ENCODE results near the gene MRC2.
"Not testable (repeated sequence)": the region's sequence is repeated elsewhere in the genome, so short reads cannot be mapped to it uniquely, and the experiment has no call there.

Gene MRC2

DNA sequence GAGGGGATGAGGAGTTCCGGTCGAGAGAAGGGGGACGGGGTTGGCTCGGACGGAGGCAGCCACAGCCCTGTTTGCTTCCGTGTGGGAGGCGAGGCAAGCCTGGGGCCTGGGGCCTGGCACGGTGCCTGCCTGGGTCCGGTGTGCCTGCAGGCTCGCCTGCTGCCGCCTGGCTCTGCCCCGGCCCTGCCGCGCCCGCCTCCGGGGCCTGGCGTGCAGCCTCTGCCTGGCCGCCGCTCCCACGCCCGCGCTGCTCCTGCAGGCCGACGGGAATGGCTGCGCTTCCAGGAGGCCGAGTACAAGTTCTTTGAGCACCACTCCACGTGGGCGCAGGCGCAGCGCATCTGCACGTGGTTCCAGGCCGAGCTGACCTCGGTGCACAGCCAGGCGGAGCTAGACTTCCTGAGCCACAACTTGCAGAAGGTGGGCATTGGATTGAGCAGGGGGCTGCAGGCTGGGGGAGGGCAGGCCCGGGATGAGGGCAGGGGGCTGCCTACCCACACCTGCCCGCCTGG, 53.1 kb downstream of the MRC2 start:
- no peak for DNase-seq

DNA sequence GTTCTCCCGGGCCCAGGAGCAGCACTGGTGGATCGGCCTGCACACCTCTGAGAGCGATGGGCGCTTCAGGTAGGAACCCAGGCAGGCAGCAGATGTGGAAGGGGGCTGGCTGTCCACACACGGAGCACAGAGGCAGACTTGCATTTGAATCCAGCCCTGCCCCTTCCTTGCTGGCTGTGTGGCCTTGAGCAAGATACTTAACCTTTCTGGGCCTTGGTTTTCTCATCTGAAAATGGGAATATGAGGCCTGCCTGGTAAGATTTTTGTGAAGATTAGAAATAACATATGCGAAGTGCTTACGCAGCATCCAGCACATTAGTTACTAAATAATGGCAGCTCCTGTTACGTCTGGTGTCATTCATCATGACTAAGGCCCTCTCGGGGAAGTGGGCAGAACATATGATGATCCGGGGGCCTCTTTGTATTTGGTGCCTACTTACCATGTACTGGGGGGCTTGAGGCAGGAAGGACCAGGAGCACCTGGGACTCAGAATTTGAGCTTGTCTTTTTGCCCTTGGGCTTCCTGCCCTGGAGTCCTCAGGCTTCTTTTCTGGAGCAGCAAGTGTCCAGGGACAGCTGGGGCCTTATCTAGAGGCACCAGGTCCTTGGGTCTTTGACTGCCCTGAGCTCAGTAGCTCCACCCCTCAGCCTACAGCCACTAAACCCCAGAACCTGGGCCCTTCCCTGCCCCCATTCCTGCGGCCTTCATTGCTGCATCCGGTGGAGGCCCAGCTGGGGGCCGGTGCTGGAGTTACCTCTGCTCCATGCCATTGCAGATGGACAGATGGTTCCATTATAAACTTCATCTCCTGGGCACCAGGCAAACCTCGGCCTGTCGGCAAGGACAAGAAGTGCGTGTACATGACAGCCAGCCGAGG, 53.8 kb downstream of the MRC2 start:
- DNase-seq = no peak

DNA sequence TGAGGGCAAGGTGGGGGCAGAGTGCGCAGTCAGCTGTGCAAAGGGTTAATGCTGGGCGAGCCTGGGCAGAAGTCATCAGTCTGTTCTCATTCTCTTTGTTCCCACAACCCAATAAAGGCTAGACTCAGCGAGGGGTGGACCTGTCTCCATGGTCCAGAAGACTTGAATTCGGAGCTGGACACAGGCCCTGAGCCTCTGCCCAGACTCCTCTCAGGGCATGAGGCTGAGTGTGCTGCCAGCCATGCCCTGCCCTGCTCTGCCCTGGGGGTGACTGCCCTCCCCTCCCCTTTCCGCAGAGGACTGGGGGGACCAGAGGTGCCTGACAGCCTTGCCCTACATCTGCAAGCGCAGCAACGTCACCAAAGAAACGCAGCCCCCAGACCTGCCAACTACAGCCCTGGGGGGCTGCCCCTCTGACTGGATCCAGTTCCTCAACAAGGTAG, 54.5 kb downstream of the MRC2 start:
- DNase-seq = no peak

DNA sequence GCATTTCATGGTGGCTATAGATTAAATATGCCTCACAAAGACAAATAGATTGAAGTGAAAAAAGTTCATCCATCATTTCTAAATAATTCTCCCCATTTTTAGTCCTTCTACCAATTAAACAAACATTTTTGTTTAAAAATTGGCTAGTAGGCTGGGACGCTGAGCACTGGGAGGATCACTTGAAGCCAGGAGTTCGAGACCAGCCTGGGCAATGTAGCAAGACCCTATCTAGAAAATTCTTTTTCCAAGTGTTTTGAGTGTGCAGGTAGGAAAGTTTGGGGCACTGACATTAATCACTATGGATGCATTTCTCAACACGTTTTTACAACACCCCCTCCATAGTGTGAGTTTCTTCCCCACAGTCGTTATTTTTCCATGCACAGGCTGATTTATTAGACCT, 56.7 kb downstream of the MRC2 start:
- DNase-seq = no peak

DNA sequence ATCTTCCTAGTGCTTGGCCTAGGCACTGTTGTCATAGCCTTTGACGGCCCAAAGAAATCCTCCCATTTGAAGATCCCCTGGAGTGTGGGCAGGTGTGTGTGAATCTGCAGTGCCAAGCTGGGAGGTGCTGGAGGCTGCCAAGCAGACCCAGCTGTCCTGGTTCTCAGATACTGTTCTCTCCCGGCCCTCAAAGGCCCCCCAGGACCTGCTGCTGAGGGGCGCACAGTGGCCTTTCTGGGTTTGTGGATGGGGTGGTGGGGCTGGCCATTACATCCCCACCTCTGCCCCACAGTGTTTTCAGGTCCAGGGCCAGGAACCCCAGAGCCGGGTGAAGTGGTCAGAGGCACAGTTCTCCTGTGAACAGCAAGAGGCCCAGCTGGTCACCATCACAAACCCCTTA, 60.5 kb downstream of the MRC2 start:
- no peak for DNase-seq

DNA sequence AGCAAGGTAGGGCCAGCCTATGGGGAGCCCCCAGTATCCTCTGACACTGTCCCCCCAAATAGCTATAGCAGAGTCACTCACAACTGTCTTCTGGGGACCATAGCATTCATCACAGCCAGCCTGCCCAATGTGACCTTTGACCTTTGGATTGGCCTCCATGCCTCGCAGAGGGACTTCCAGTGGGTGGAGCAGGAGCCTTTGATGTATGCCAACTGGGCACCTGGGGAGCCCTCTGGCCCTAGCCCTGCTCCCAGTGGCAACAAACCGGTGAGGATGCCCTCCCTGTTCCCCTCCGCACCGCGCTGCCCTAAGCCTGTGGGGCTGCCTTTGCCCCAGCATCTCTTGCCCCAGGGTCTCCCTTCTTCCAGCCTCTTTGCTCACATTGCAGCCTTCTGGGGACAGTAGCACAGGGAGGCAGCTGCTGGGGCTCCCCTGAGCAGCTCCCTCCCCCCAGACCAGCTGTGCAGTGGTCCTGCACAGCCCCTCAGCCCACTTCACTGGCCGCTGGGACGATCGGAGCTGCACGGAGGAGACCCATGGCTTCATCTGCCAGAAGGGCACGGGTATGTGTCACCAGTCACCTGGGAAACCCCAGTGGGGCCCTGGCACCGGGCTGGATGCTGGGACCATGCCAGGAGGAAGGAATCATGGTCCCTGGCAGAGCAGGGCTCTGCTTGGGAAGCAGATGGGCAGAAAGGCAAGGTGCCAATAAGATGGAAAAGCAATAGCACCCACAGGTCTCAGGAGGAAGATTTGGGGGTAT, 61.1 kb downstream of the MRC2 start:
- no peak for DNase-seq

DNA sequence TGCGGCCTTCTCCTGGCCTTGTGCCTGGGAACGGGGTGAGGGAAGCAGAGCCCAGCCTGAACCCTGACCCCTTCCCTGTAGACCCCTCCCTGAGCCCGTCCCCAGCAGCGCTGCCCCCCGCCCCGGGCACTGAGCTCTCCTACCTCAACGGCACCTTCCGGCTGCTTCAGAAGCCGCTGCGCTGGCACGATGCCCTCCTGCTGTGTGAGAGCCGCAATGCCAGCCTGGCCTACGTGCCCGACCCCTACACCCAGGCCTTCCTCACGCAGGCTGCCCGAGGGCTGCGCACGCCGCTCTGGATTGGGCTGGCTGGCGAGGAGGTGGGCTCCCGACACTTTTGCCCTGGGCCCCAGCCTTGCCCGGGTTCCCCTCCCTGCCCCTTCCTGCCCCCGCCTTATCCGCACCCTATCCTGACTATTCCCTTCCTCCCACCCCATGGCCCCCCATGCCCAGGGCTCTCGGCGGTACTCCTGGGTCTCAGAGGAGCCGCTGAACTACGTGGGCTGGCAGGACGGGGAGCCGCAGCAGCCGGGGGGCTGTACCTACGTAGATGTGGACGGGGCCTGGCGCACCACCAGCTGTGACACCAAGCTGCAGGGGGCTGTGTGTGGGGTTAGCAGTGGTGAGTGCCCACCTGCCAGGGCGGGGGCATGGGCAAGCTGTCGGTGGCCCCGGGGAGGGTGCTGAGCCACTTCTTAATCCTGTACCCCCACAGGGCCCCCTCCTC, 62.1 kb downstream of the MRC2 start:
- no peak for DNase-seq

DNA sequence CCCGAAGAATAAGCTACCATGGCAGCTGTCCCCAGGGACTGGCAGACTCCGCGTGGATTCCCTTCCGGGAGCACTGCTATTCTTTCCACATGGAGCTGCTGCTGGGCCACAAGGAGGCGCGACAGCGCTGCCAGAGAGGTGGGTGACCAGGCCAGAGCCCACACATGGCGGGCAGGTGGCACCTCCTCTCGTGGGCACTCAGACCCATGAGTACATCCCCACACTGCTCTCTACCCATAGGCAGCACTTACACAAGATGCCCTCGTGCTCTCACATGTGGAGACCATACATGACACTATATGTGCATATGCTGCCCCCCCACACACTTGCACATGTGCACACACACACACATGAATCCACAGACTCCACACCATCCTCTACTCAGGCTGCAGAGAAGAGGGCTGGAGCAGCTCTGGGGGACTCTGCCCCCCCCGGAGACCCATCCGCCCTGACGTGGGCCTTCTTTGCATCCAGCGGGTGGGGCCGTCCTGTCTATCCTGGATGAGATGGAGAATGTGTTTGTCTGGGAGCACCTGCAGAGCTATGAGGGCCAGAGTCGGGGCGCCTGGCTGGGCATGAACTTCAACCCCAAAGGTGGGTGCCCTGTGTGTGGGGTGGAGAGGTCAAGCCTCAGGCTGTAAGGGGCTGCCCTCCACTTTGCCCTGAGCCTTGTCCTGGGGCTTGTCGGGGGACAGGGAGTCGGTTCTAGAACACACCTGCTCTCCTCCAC, 62.9 kb downstream of the MRC2 start:
- no peak for DNase-seq

DNA sequence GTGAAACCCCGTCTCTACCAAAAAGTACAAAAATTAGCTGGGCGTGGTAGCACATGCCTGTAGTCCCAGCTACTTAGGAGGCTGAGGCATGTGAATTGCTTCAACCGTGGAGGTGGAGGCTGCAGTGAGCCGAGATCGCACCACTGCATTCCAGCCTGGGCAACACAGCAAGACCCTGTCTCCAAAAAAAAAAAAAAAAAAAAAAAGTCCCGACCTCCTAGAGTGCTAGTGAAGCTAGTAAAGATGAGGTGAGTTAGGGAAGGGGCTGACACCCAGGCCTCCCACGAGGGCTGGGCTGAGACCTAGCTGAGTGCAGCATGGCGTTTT, 64.1 kb downstream of the MRC2 start:
- not testable (repeated sequence) for DNase-seq

DNA sequence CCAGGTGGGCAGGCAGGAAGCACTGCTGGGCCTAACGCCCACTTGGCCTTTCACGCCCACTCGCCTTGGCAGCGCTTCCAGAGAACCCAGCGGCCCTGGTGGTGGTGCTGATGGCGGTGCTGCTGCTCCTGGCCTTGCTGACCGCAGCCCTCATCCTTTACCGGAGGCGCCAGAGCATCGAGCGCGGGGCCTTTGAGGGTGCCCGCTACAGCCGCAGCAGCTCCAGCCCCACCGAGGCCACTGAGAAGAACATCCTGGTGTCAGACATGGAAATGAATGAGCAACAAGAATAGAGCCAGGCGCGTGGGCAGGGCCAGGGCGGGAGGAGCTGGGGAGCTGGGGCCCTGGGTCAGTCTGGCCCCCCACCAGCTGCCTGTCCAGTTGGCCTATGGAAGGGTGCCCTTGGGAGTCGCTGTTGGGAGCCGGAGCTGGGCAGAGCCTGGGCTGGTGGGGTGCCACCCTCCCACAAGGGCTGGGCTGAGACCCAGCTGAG, 64.7 kb downstream of the MRC2 start:
- DNase-seq = no peak

DNA sequence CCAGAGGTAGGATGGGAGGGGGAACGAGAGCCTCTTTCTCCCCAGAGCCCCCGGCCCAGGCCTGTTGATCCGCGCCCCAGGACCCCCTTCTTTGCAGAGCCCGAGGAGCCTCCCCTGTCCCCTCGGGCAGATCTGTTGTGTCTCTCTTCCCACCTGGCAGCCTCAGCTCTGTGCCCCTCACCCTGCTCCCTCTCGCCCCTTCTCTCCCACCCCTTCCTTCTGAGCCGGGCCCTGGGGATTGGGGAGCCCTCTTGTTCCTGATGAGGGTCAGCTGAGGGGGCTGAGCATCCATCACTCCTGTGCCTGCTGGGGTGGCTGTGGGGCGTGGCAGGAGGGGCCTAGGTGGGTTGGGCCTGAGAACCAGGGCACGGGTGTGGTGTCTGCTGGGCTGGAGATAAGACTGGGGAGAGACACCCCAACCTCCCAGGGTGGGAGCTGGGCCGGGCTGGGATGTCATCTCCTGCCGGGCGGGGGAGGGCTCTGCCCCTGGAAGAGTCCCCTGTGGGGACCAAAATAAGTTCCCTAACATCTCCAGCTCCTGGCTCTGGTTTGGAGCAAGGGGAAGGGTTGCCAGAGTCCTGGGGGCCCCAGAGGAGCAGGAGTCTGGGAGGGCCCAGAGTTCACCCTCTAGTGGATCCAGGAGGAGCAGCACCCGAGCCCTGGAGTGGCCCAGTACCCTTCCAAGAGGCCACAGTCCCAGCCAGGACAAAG, 65.4 kb downstream of the MRC2 start:
- DNase-seq = peak; percentile 37

DNA sequence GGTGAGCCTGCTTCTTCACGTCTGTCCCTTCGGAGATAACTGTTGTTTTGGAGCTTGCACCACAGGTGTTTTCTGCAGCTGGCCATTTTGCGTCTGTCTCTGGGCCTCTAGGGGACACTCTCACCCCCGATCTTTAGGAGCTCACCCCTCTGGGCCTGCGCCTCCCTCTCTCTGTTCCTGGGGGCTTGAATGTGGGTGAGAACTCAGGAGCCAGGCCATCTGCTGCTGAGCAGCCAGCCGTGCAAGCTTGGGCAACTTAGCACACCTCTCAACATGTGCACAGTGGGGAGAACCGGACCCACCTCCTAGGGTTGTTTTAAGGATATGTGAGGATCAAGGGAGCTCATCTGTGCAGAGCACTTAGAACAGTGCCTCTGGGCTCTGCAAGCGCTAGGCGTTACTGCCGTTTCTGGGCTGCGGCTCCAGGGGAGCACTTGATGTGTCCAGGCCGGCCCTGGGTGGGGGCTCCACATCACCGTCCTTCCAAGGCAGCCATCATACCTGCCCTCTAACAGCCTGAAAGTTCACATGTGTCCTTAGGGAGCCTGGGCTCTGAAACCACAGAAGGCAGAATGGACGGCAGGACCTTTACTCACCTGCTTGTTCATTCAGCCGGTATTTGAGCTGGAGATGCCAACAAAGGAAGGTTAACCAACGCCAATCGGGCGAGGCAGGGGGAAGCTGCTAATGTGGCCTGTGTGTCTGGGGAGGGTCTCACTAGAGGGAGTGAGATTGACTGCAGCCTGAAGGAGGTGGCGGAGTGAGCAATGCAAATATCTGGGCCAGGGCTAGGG, 66.3 kb downstream of the MRC2 start:
- DNase-seq = peak; percentile 48

DNA sequence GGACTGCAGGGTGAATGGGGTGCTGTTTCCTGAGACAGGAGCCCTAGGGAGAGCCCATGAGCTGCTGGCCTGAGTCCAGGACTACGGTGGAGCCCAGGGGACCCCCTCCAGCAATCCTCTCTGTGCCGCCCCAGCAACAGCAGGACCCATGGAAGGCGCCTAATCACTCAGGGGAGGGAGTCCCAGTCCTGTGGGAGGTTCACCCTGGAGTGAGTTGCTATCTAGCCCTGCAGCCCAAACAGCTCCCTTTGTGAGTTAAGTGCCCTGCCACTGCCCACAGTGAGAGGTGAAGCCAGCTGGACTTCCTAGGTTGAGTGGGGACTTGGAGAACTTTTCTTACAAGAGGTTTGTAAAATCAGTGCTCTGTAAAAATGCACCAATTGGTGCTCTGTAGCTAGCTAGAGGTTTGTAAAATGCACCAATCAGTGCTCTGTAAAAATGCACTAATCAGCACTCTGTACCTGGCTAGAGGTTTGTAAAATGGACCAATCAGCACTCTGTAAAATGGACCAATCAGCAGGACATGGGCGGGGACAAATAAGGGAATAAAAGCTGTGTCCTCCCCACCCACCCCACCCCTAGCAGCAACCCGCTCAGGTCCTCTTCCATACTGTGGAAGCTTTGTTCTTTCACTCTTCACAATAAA, 67.7 kb downstream of the MRC2 start:
- not testable (repeated sequence) for DNase-seq

DNA sequence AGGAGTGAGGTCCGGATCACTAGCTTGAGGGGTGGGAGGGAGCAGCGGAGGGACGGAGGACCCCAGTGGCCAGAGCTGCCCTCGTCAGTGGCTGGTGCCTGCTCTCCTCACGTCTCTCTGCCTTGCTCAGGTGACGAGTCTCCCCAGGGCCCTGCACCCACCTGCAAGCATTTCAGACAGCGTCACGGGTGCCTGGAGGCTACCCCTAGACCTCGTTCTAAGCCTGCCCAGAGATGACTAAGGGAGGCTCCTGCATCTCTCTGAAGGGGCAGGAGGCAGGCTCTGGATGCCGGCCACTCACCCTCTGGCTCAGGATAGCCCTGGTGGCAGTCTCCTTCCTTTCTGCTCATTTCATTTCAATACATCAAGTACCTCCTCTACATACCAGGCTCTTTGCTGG, 68.8 kb downstream of the MRC2 start:
- no peak for DNase-seq

DNA sequence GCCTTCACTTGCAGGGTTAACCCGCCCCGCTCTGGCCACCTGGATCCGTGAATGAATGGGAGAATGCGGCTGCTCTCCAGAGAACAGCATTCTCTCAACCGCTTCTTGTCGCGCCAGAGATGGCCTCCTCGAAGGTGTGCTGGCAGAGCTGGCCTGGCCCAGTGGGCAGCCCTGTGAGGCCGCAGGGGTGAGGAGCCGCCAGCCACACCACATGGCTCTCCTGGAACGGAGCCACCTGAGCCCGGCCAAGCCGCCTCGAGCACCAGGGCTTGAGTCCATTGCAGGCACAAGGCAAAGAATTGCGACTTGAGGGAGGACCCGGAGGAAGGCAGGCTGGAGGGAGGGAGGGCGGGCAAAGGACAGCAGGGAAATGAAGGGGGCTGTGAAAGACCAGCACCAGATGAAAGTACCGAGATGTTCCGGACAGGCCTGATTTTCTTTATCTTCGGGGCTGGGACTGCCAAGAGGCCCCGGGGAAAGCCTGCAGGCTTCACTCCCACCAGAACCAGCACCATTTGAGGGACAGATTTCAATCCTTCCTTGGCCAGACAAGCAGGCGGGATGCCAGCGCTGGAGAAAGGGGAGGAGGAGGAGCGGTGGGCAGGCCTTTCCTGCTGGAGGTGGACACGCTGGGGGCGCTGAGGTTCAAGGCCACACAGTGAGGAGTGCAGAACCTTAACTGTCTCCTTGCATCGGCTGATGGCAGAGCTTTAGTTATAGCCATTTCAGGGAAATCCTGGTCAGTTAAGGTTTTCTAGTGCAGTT, 69.4 kb downstream of the MRC2 start:
- DNase-seq = no peak

DNA sequence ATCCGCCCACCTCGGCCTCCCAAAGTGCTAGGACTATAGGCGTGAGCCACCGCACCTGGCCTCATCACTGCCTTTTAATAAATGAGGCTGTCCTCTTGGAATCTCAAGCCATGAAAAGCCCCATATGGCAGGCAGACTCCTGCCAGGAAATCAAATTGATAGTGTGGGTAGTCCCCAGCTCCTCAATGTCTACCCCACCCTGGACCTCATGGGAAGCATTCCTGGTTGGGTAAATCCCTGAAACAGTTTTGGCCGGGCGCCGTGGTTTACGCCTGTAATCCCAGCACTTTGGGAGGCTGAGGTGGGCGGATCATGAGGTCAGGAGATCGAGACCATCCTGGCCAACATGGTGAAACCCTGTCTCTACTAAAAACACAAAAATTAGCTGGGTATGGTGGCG, 71.0 kb downstream of the MRC2 start:
- peak; percentile 64 for DNase-seq

DNA sequence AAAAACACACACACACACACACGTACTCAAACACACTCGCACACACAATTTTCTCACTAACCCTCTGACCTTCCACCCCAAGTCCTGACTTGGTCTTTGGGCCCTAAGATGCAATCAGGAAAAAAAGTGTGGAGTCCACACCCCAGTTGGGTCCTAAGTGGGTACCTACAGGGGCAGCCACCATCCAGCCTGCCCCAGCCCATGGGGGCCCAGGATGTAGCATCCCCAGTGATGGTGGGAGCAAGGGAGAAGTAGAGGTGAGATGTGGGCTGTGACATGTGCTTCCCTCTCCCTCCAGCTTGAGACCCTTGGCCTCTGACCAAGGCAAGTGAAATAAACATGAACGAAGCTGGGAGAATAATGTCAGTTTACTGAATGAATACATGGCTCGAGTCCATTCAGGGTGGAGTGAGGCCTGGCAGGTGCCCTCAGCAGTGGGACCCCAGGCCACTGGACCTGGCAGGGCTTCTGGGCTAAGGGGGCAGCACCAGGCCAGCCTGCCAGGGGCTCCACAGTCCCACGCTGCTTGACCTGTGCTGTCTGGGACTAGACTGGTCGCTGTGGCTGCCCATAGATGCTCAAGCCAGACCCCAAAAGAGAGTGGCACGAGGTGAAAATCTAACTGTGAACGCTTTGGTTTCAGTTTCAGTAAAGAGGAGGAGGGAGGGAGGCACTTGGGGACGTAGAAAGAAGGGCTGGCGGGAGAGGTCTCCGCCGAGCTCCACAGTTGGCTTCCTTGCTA, 73.7 kb downstream of the MRC2 start:
- no peak for DNase-seq

DNA sequence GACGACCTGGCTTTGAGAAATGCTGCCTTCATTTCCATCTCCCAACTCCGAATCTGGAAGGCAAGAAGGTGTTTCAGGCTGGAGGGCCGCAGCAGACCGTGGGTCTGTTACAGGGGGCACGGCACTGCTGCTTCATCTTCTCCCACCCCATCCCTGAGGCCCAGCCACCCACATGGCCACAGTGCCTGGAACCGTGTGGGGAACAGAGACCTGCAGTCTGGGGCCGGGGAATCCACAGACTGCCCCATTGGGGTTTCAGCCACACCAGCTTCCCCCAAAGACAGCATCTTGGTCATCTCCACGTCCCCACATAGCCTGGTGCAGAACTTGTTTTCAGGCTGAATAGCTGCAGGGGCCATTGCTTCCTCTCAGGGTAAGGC, 74.2 kb downstream of the MRC2 start:
- no peak for DNase-seq

DNA sequence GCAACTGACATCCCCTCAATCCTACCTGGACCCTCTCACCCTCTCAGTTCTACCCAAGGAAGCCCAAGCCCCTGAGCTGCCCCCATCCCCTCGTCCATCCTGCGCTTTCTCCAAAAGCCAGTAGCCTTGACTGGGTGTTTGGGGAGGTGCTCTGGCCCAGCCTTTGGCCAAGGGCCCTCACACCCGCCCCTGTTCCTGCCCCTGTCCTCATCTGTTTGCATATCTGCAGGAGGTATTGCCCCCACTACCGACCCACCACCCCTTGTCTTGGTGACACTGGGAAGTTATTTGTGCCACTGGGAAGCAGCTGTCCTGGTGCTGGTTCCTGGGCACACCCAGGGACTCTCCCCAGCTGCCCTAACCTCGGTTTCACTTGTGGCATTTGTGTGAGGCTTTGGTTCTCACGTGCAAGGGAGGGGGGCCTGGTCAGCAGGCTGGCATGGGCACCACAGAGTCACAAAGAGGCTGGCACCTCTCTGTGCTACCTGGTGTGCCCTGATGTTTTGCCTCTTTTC, 75.3 kb downstream of the MRC2 start:
- DNase-seq = no peak
